NT2/D1 (cell line): ENCODE results near the gene TMEM74B.
A peak's percentile ranks its signal among the peaks of the same experiment; 100 is the strongest.

Experiments
- DNase-seq: peaks from one replicate; pipeline ENCODE4 v3.0.0-alpha.2; 2011; ENCODE audit warnings: low read depth, low spot score
- H3K27me3 ChIP-seq: 2 replicates; pipeline ENCODE4 v1.6.0; 2011; ENCODE audit warnings: mild to moderate bottlenecking; ENCODE audit not compliant: insufficient read length, insufficient read depth
- H3K36me3 ChIP-seq: 2 replicates; pipeline ENCODE4 v1.6.1; 2011; ENCODE audit warnings: mild to moderate bottlenecking, low read length, mixed read lengths; ENCODE audit not compliant: insufficient read depth, insufficient read length
- H3K4me1 ChIP-seq: 2 replicates; pipeline ENCODE4 v1.5.1; 2011; ENCODE audit not compliant: insufficient read depth, insufficient read length
- H3K4me3 ChIP-seq: 2 replicates; pipeline ENCODE4 v1.5.1; 2011; ENCODE audit warnings: low read depth; ENCODE audit not compliant: insufficient read length
- H3K9ac ChIP-seq: 2 replicates; pipeline ENCODE4 v1.6.0; 2011; ENCODE audit warnings: low read depth; ENCODE audit not compliant: insufficient read length
- H3K9me3 ChIP-seq: 2 replicates; pipeline ENCODE4 v1.5.1; 2011; ENCODE audit warnings: mild to moderate bottlenecking, low read length; ENCODE audit not compliant: insufficient read depth
- SUZ12 ChIP-seq: IDR thresholded peaks from 2 replicates; pipeline ENCODE4 v1.6.1; 2011; ENCODE audit not compliant: insufficient read length, insufficient read depth; ENCODE audit errors: extremely low read depth
- YY1 ChIP-seq: IDR thresholded peaks from 2 replicates; pipeline ENCODE4 v1.6.1; 2011; ENCODE audit not compliant: insufficient read length, insufficient read depth
- ZNF274 ChIP-seq: IDR thresholded peaks from 2 replicates; pipeline ENCODE4 v1.6.1; 2011; ENCODE audit warnings: mild to moderate bottlenecking, low read depth, low read length

TMEM74B gene

GRCh38 chr20:1189827-1190226, 5.0 kb upstream of the TMEM74B start:
- DNase-seq = no peak
- H3K36me3 ChIP-seq = no peaks in the 10 kb centered on the region
- H3K9me3 ChIP-seq = no peaks in the 10 kb centered on the region
- TF ChIP-seq YY1 (no peak), SUZ12 (no peak), ZNF274 (no peak)
- peaks cover 2% of the 10 kb centered on the region for H3K27me3 ChIP-seq
- H3K4me1 ChIP-seq = peaks cover 3% of the 10 kb centered on the region
- H3K4me3 ChIP-seq = no peak overlapping the region
- H3K9ac ChIP-seq = no peak overlapping the region

GRCh38 chr20:1188347-1188746, 3.6 kb upstream of the TMEM74B start:
- no peaks in the 10 kb centered on the region for H3K9me3 ChIP-seq
- no peak overlapping the region for H3K4me3 ChIP-seq
- H3K9ac ChIP-seq = no peak overlapping the region
- DNase-seq = no peak
- peaks cover 17% of the 10 kb centered on the region for H3K27me3 ChIP-seq
- no peaks in the 10 kb centered on the region for H3K36me3 ChIP-seq
- peaks cover 5% of the 10 kb centered on the region for H3K4me1 ChIP-seq
- TF ChIP-seq ZNF274 (no peak), YY1 (no peak), SUZ12 (no peak)

DNA sequence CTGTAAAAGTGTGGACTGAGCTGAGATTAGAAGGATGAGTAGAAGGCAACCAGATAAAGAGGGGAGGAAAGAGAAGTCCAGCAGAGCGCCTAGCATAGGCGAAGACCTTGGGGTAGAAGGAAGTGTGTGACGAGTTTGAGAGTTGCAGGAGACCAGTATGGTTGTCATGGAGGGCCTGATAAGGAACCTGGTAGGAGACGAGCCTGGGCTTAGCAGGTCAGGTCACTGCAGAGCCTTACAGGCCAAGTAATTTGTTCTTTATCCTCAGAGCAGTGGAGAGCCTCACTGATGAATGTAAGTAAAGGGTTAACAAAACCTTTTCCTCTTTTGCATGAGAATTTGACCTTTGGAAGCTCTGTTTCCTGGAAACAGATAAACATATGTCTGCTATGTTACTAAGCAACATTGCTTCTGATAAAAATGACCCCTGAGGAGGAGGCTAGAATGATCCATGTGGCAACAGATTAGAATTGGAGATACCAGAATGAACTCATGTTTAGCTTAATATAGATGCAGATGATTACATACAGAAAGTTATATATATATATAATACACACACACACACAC, 2.9 kb upstream of the TMEM74B start:
- Histone ChIP-seq H3K27me3 (peaks cover 23% of the 10 kb centered on the region), H3K4me1 (peaks cover 7% of the 10 kb centered on the region), H3K36me3 (no peaks in the 10 kb centered on the region), H3K4me3 (no peak overlapping the region), H3K9me3 (no peaks in the 10 kb centered on the region), H3K9ac (no peak overlapping the region)
- TF ChIP-seq ZNF274 (no peak), SUZ12 (no peak), YY1 (no peak)
- no peak for DNase-seq

DNA sequence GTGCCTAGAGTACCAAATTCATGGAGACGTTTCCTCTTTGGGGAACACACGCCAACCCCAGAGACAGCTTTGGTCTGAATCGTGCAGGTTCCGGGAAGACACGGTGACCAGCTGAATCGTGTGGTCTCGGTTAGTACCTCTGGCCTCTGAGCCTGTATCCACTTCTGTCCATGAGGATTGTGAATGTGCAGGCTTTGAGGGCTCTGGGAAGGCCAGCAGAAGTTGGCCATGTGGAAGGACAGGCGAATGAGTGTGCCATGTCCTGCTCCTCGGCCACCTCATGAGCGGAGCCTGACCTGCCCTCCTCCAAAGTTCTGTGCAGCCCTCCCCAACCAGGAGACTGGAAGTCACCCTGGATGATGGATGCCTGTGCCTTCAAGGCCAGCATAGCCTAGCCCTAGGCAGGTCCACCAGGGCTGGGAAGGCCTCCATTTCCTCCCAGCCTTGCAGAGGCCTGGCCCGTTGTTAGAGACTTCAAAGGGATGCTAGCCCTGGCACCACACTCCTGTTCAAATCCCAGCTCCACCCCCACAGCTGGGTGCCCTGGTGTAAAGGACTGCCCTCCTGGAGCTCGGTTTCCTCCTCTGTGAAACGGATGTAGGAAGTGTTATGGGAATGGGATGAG, 1.7 kb upstream of the TMEM74B start:
- Histone ChIP-seq H3K9ac (no peak overlapping the region), H3K4me3 (no peak overlapping the region), H3K4me1 (peaks cover 12% of the 10 kb centered on the region), H3K9me3 (no peaks in the 10 kb centered on the region), H3K27me3 (peaks cover 23% of the 10 kb centered on the region), H3K36me3 (no peaks in the 10 kb centered on the region)
- no peak for DNase-seq
- TF ChIP-seq YY1 (no peak), SUZ12 (no peak), ZNF274 (no peak)

DNA sequence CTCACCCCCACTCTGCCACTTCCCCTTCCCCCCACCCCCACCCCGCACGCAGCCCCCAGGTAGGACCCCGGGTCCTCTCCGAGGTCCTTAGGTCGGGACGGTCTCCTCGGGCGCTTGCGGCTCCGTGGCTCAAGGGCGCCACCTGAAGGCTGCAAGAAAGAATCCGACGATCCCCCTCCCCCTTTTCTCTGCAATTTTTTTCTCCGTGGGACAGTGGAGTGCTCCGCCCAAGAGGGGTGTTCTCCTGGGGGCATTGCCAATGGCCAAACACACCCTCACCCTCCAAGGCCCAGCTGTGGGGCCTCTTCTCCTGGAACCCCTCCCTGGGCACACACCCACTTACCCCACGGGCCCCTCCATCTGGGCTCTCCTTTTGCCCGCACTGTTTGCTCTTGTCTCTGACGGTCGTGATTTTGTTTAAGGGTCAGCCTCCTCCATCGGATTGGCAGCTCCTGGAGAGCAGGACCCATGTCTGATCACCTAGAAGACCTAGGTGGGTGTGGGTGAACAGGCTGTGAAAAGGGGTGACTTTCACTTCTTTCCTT, 1.1 kb upstream of the TMEM74B start:
- peak; percentile 47 for DNase-seq
- Histone ChIP-seq H3K4me1 (peaks cover 12% of the 10 kb centered on the region), H3K9me3 (no peaks in the 10 kb centered on the region), H3K4me3 (no peak overlapping the region), H3K27me3 (peaks cover 23% of the 10 kb centered on the region), H3K36me3 (no peaks in the 10 kb centered on the region), H3K9ac (no peak overlapping the region)
- no peak for TF ChIP-seq SUZ12
- no peak for TF ChIP-seq YY1
- TF ChIP-seq ZNF274 = no peak

GRCh38 chr20:1185316-1185741, 548 bp upstream of the TMEM74B start:
- peak overlapping the region; percentile 64 for H3K9ac ChIP-seq
- peaks cover 12% of the 10 kb centered on the region for H3K4me1 ChIP-seq
- H3K4me3 ChIP-seq = peak overlapping the region; percentile 53
- peaks cover 23% of the 10 kb centered on the region for H3K27me3 ChIP-seq
- no peak for TF ChIP-seq YY1
- no peak for TF ChIP-seq SUZ12
- TF ChIP-seq ZNF274 = no peak
- no peak for DNase-seq
- H3K9me3 ChIP-seq = no peaks in the 10 kb centered on the region
- no peaks in the 10 kb centered on the region for H3K36me3 ChIP-seq

- TF ChIP-seq SUZ12 = no peak
- no peak for TF ChIP-seq ZNF274
- TF ChIP-seq YY1 = no peak
- H3K4me3 ChIP-seq = peak overlapping the region; percentile 53
- H3K27me3 ChIP-seq = peaks cover 23% of the 10 kb centered on the region
- DNase-seq = no peak
- H3K9ac ChIP-seq = peak overlapping the region; percentile 67
- no peaks in the 10 kb centered on the region for H3K36me3 ChIP-seq
- H3K4me1 ChIP-seq = peaks cover 12% of the 10 kb centered on the region
- no peaks in the 10 kb centered on the region for H3K9me3 ChIP-seq
Observed at GRCh38 chr20:1184260-1184637, 532 bp downstream of the TMEM74B start.
